ENCODE measurements around the gene SORCS1.
A peak's percentile ranks its signal among the peaks of the same experiment; 100 is the strongest.

Gene SORCS1

DNA sequence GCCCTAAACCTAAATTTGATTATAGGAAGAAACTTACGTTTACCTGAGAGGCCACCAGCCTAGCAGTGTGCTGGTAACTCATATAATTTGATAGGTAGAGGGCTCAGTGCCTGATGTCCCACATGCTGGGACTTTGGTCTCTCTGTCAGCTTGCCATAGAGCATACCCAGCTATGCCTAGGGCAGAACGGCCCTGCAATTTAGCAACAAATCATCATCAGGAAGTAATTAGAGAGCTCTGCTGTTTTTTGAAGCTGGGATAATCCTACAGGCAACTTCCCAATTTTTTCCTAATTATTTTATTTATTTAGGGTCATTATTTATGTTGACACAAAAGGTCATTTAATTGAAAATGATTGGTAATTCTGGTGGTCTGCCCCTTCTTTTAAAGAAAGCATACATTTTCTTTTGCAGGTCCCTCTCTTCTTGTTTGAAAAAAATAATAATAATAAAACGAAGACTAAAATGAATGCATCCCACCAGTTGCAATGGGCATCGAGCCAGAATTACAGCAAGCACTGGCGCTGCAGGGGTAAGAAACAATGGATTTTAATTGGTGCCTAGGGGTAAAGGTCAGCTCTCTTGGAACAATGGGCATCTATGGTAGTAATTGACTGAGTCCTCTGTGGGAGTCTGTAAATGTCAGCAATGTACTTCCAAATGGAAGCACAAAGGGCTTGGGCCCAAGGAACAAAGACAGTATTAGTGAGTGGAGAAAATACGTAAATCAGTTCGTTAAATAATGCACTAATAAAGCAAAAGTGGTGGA, 348.0 kb downstream of the SORCS1 start:
- POLR2A ChIA-PET: no interaction called here
- TF ChIP-seq ARNT (IDR thresholded peaks at IDR 0.05) (no peak), TARDBP (IDR thresholded peaks at IDR 0.05) (no peak), SUZ12 (IDR thresholded peaks at IDR 0.05) (no peak)
- CTCF ChIA-PET: no interaction called here
- no peak for DNase-seq (ENCODE audit: extremely low spot score)

DNA sequence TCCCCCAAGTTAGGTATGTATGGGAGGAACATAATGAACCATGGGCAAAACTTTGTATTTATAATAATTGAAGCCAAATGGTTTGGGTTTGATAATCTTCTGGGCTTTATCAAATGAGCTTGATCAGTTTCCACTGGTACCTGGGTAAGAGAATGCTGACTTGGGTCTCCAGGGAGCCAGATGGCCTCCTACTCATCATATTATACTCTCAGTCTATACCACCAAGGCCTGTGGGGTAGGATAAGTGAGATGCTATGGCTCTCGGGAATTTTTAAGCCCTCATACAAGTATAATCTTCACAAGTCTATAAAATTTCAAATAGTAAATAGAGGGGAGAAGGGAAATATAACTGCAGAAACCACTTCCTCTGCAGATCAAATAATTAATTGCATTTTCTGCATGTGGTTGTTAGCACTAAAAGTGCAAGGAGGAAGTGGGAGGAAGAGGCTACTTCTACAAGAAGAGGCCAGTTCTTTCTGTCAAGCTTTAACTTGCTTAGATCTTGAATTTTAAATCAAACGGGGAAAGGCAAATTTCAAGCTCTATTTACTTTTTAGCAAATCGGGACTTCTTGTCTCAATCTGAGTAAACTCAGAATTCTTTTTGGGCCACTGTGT, 349.0 kb downstream of the SORCS1 start:
- no peak for TF ChIP-seq SUZ12 (IDR thresholded peaks at IDR 0.05)
- no peak for TF ChIP-seq NFRKB (IDR thresholded peaks at IDR 0.05)
- TF ChIP-seq FOXK2 (IDR thresholded peaks at IDR 0.05): no peak
- no peak for TF ChIP-seq CTBP1 (IDR thresholded peaks at IDR 0.05; ENCODE audit: borderline replicate concordance)
- no peak for TF ChIP-seq FOXM1 (IDR thresholded peaks at IDR 0.05; ENCODE audit: borderline replicate concordance)
- no peak for TF ChIP-seq BHLHE40 (IDR thresholded peaks at IDR 0.05; ENCODE audit: borderline replicate concordance)
- no peak for TF ChIP-seq ZNF384 (IDR thresholded peaks at IDR 0.05)
- TF ChIP-seq ARNT (IDR thresholded peaks at IDR 0.05): no peak
- no peak for TF ChIP-seq ELF4 (IDR thresholded peaks at IDR 0.05)
- no peak for TF ChIP-seq LEF1 (IDR thresholded peaks at IDR 0.05; ENCODE audit: borderline replicate concordance)
- TF ChIP-seq, protein P1, sequence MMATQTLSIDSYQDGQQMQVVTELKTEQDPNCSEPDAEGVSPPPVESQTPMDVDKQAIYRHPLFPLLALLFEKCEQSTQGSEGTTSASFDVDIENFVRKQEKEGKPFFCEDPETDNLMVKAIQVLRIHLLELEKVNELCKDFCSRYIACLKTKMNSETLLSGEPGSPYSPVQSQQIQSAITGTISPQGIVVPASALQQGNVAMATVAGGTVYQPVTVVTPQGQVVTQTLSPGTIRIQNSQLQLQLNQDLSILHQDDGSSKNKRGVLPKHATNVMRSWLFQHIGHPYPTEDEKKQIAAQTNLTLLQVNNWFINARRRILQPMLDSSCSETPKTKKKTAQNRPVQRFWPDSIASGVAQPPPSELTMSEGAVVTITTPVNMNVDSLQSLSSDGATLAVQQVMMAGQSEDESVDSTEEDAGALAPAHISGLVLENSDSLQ (IDR thresholded peaks at IDR 0.05): no peak
- no peak for TF ChIP-seq HDGF (IDR thresholded peaks at IDR 0.05; ENCODE audit: borderline replicate concordance)
- TF ChIP-seq L3MBTL2 (conservative IDR thresholded peaks at IDR 0.05): no peak
- TF ChIP-seq SP1 (IDR thresholded peaks at IDR 0.05): no peak
- TF ChIP-seq FOXA1 (IDR thresholded peaks at IDR 0.05): no peak
- DNase-seq (ENCODE audit: extremely low spot score): no peak
- ChIA-PET POLR2A (no interaction called here), CTCF (no interaction called here)

DNA sequence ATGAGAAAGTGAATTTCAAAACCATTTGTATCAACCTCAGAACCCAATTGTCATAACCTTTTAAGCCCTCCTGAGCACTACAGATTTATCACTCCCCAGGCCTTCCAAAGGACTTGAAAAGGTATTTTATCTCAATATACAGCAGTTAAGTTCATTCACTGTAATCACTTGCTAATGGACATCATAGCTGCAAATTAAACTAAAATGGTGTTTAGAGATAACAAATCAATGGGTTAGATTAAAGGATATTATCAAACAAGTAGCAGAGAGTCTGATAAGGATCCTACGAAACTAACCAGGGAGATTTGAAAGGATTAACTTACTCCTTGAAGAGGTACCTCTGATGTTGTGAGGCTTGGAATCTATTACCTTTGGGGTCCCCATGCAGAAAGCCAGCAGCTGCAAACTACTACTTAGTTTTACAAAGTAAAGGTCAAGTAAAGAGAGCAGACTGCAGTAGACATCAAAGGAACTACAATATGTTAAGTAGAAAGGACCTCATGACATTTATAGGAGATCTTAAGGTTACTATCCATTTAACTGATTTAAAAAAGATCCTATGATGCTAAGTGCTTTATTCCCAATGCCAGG, 359.4 kb downstream of the SORCS1 start:
- POLR2A ChIA-PET: no interaction called here
- CTCF ChIA-PET: interaction anchor here (0.7 kb wide), 1 partner anchor 486 kb away, joined by 6 read pairs; no protein-coding TSS in a partner anchor
- no peak for DNase-seq (ENCODE audit: extremely low spot score)
- TF ChIP-seq L3MBTL2 (conservative IDR thresholded peaks at IDR 0.05): no peak
- TF ChIP-seq SP1 (IDR thresholded peaks at IDR 0.05): no peak
- no peak for TF ChIP-seq SUZ12 (IDR thresholded peaks at IDR 0.05)
- no peak for TF ChIP-seq ARNT (IDR thresholded peaks at IDR 0.05)
- no peak for TF ChIP-seq ELF4 (IDR thresholded peaks at IDR 0.05)
- TF ChIP-seq LEF1 (IDR thresholded peaks at IDR 0.05; ENCODE audit: borderline replicate concordance): no peak
- TF ChIP-seq TARDBP (IDR thresholded peaks at IDR 0.05): no peak
- no peak for TF ChIP-seq HDGF (IDR thresholded peaks at IDR 0.05; ENCODE audit: borderline replicate concordance)

DNA sequence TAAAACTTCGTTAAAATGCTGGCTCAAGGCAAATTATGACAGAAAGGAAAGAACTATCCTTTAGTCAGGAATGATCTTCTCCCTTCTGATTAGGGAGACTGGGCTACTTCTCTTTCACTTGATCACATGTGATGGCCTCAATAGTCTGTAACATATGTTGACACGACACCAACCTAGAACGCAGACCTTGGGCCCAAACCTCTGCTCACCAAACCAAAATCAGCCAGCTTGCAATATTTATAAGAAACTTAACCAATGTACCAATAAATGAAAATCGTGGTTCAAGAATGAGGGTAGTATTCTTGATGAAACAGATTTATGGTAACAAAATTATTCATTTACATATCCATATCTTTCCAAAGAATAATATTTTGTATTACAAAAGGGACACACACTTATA, 361.6 kb downstream of the SORCS1 start:
- ChIA-PET POLR2A (no interaction called here), CTCF (no interaction called here)
- DNase-seq (ENCODE audit: extremely low spot score): no peak
- TF ChIP-seq BHLHE40 (IDR thresholded peaks at IDR 0.05; ENCODE audit: borderline replicate concordance): no peak
- no peak for TF ChIP-seq FOXK2 (IDR thresholded peaks at IDR 0.05)
- no peak for TF ChIP-seq TARDBP (IDR thresholded peaks at IDR 0.05)
- TF ChIP-seq FOXA1 (IDR thresholded peaks at IDR 0.05): no peak
- no peak for TF ChIP-seq L3MBTL2 (conservative IDR thresholded peaks at IDR 0.05)
- no peak for TF ChIP-seq LEF1 (IDR thresholded peaks at IDR 0.05; ENCODE audit: borderline replicate concordance)
- no peak for TF ChIP-seq ZNF384 (IDR thresholded peaks at IDR 0.05)
- no peak for TF ChIP-seq ELF4 (IDR thresholded peaks at IDR 0.05)
- TF ChIP-seq SUZ12 (IDR thresholded peaks at IDR 0.05): no peak
- no peak for TF ChIP-seq HDGF (IDR thresholded peaks at IDR 0.05; ENCODE audit: borderline replicate concordance)
- TF ChIP-seq ARNT (IDR thresholded peaks at IDR 0.05): no peak
- TF ChIP-seq, protein P1 (IDR thresholded peaks at IDR 0.05): no peak
- TF ChIP-seq FOXM1 (IDR thresholded peaks at IDR 0.05; ENCODE audit: borderline replicate concordance): no peak
- TF ChIP-seq CTBP1 (IDR thresholded peaks at IDR 0.05; ENCODE audit: borderline replicate concordance): no peak
- TF ChIP-seq NFRKB (IDR thresholded peaks at IDR 0.05): no peak
- TF ChIP-seq SP1 (IDR thresholded peaks at IDR 0.05): no peak

DNA sequence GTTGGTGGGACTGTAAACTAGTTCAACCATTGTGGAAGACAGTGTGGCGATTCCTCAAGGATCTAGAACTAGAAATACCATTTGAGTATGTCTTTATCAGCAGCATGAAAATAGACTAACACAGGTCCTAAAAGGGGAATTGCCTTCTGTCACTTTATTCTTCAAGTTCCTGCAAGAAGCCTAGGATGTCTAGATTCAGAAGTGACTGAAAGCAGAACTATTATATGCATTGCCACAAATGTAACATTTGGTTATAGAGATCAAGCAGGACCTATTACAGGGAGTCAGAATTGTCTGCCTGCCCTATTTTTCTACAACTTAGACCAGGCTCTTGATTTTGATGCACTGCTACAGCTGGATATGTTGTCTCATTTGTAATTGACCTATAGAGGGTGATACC, 364.7 kb downstream of the SORCS1 start:
- CTCF ChIA-PET: no interaction called here
- no peak for TF ChIP-seq NFRKB (IDR thresholded peaks at IDR 0.05)
- TF ChIP-seq ZNF384 (IDR thresholded peaks at IDR 0.05): no peak
- TF ChIP-seq CTBP1 (IDR thresholded peaks at IDR 0.05; ENCODE audit: borderline replicate concordance): no peak
- no peak for TF ChIP-seq SUZ12 (IDR thresholded peaks at IDR 0.05)
- TF ChIP-seq HDGF (IDR thresholded peaks at IDR 0.05; ENCODE audit: borderline replicate concordance): no peak
- no peak for TF ChIP-seq ARNT (IDR thresholded peaks at IDR 0.05)
- no peak for TF ChIP-seq BHLHE40 (IDR thresholded peaks at IDR 0.05; ENCODE audit: borderline replicate concordance)
- no peak for TF ChIP-seq LEF1 (IDR thresholded peaks at IDR 0.05; ENCODE audit: borderline replicate concordance)
- TF ChIP-seq SP1 (IDR thresholded peaks at IDR 0.05): no peak
- no peak for DNase-seq (ENCODE audit: extremely low spot score)
- POLR2A ChIA-PET: no interaction called here

DNA sequence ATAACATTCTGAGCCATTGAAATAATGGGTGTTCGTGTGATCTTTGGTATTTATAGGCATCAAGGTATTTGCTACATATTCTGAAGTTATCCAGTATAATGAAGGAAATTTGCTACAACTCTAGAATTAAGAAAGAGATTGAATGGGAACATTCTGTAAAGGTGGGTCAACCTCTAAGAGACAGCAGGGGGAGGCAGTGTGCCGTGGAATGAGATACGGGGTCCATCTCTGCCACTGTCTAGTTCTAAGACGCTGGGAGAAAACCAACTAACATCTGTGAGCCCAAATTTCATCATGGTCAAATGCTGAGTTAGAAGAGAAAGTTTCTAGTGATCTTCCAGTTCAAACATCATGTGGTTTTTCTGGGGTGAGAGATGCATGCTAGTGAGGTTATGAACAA, 368.9 kb downstream of the SORCS1 start:
- no peak for TF ChIP-seq FOXM1 (IDR thresholded peaks at IDR 0.05; ENCODE audit: borderline replicate concordance)
- no peak for TF ChIP-seq HDGF (IDR thresholded peaks at IDR 0.05; ENCODE audit: borderline replicate concordance)
- ChIA-PET CTCF (interaction anchor here (1.0 kb wide), 1 partner anchor 20 kb away, joined by 5 read pairs; no protein-coding TSS in a partner anchor), POLR2A (no interaction called here)
- DNase-seq (ENCODE audit: extremely low spot score): peak; percentile 66

All from HEK293T (cell line).